SK-N-SH treated with all-trans-retinoic acid at 6 μM for 48 hours (cell line): ENCODE measurements around the gene FAM217B.

Source experiments
- ATAC-seq: fragments of 200-7000 bp; cut with Tn5 transposase; 3 replicates; pipeline ENCODE4 v1.9.1; 2020; ENCODE audit warnings: mild to moderate bottlenecking, moderate library complexity
- ARNTL ChIP-seq: fragments of 450-650 bp; formaldehyde crosslinking; IDR thresholded peaks from 2 replicates; pipeline ENCODE4 v1.5.0; 2020; ENCODE audit warnings: low read depth, mild to moderate bottlenecking, moderate library complexity, borderline replicate concordance
- BACH2 ChIP-seq: fragments of 250-450 bp; sonication (Bioruptor Pico); IDR thresholded peaks from 2 replicates; pipeline ENCODE4 v1.9.0; 2021; ENCODE audit warnings: mild to moderate bottlenecking, borderline replicate concordance
- CSDC2 ChIP-seq: fragments of 250-450 bp; sonication (Bioruptor Pico); IDR thresholded peaks from 2 replicates; pipeline ENCODE4 v1.5.0; 2020; ENCODE audit warnings: mild to moderate bottlenecking, moderate library complexity
- ESRRG ChIP-seq: fragments of 250-450 bp; sonication (Bioruptor Pico); IDR thresholded peaks from 2 replicates; pipeline ENCODE4 v1.6.1; 2021; ENCODE audit warnings: mild to moderate bottlenecking
- GLIS3 ChIP-seq: fragments of 250-450 bp; sonication (Bioruptor Pico); IDR thresholded peaks from 2 replicates; pipeline ENCODE4 v1.5.0; 2020; ENCODE audit warnings: mild to moderate bottlenecking, moderate library complexity
- ISL1 ChIP-seq: fragments of 250-450 bp; sonication (Bioruptor Pico); IDR thresholded peaks from 2 replicates; pipeline ENCODE4 v2.1.2; 2022; ENCODE audit warnings: mild to moderate bottlenecking, moderate library complexity
- OSR1 ChIP-seq: fragments of 250-450 bp; sonication (Bioruptor Pico); IDR thresholded peaks from 2 replicates; pipeline ENCODE4 v1.8.0; 2022; ENCODE audit warnings: moderate library complexity, mild to moderate bottlenecking, inconsistent platforms
- PPARA ChIP-seq: fragments of 250-450 bp; sonication (Bioruptor Pico); IDR thresholded peaks from 2 replicates; pipeline ENCODE4 v1.5.0; 2020; ENCODE audit warnings: mild to moderate bottlenecking, borderline replicate concordance
- RARB ChIP-seq: fragments of 250-450 bp; sonication (Bioruptor Pico); IDR thresholded peaks from 2 replicates; pipeline ENCODE4 v1.8.0; 2021; ENCODE audit warnings: mild to moderate bottlenecking, moderate library complexity
- SNAI2 ChIP-seq: fragments of 250-450 bp; sonication (Bioruptor Pico); IDR thresholded peaks from 2 replicates; pipeline ENCODE4 v1.5.0; 2020; ENCODE audit warnings: mild to moderate bottlenecking, moderate library complexity
- TCF4 ChIP-seq: fragments of 250-450 bp; sonication (Bioruptor Pico); IDR thresholded peaks from 2 replicates; pipeline ENCODE4 v1.8.0; 2021; ENCODE audit warnings: mild to moderate bottlenecking, moderate library complexity, borderline replicate concordance
- TOX ChIP-seq: fragments of 250-450 bp; sonication (Bioruptor Pico); IDR thresholded peaks from 2 replicates; pipeline ENCODE4 v1.8.0; 2021; ENCODE audit warnings: mild to moderate bottlenecking, moderate library complexity, borderline replicate concordance
- ZFP3 ChIP-seq: fragments of 250-450 bp; sonication (Bioruptor Pico); IDR thresholded peaks from 2 replicates; pipeline ENCODE4 v1.5.0; 2020; ENCODE audit warnings: mild to moderate bottlenecking, moderate library complexity
- ZFP30 ChIP-seq: fragments of 450-650 bp; formaldehyde crosslinking; IDR thresholded peaks from 2 replicates; pipeline ENCODE4 v1.5.0; 2022; ENCODE audit warnings: mild to moderate bottlenecking, moderate library complexity
- ZNF565 ChIP-seq: fragments of 450-650 bp; formaldehyde crosslinking; conservative IDR thresholded peaks from 2 replicates; pipeline ENCODE4 v1.5.0; 2020; ENCODE audit warnings: low read depth, mild to moderate bottlenecking, moderate library complexity
- ZNF70 ChIP-seq: fragments of 450-650 bp; formaldehyde crosslinking; IDR thresholded peaks from 2 replicates; pipeline ENCODE4 v1.5.0; 2020; ENCODE audit warnings: mild to moderate bottlenecking, moderate library complexity
- TF ChIP-seq, protein P1 (sequence below): fragments of 250-450 bp; sonication (Bioruptor Pico); IDR thresholded peaks from 2 replicates; pipeline ENCODE4 v1.5.1; 2021; ENCODE audit warnings: mild to moderate bottlenecking, moderate library complexity
- TF ChIP-seq, protein P2 (sequence below): fragments of 250-450 bp; sonication (Bioruptor Pico); IDR thresholded peaks from 2 replicates; pipeline ENCODE4 v1.5.1; 2020; ENCODE audit warnings: low read depth, mild to moderate bottlenecking, moderate library complexity
- TF ChIP-seq, protein P3 (sequence below): fragments of 250-450 bp; sonication (Bioruptor Pico); IDR thresholded peaks from 2 replicates; pipeline ENCODE4 v1.8.0; 2020; ENCODE audit warnings: mild to moderate bottlenecking, moderate library complexity, borderline replicate concordance
- TF ChIP-seq, protein P4 (sequence below): fragments of 250-450 bp; sonication (Bioruptor Pico); IDR thresholded peaks from 2 replicates; pipeline ENCODE4 v1.5.0; 2020; ENCODE audit warnings: mild to moderate bottlenecking, moderate library complexity

The FAM217B gene

DNA sequence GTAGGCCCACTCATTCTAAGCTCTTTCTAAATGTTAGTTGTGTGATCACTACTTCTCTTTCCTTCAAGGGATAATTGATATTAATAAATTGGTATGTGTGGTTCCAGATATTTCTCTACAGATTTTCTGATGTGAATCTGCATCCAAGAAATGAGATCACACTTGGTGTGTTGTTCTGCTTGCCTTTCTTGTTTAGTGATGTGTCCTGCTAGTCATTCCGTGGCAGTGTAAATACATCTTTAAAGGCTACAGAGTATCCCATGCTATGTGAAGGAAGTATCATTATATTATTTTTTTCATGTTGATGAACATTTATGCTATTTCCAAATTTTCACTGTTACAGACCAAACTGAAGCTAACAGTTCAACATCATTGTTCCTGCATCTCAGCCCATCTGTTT is 31.2 kb downstream of the FAM217B start:
- TF ChIP-seq, protein P1, sequence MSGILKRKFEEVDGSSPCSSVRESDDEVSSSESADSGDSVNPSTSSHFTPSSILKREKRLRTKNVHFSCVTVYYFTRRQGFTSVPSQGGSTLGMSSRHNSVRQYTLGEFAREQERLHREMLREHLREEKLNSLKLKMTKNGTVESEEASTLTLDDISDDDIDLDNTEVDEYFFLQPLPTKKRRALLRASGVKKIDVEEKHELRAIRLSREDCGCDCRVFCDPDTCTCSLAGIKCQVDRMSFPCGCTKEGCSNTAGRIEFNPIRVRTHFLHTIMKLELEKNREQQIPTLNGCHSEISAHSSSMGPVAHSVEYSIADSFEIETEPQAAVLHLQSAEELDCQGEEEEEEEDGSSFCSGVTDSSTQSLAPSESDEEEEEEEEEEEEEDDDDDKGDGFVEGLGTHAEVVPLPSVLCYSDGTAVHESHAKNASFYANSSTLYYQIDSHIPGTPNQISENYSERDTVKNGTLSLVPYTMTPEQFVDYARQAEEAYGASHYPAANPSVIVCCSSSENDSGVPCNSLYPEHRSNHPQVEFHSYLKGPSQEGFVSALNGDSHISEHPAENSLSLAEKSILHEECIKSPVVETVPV (CRISPR knock-in tag): no peak
- ATAC-seq: no peak

DNA sequence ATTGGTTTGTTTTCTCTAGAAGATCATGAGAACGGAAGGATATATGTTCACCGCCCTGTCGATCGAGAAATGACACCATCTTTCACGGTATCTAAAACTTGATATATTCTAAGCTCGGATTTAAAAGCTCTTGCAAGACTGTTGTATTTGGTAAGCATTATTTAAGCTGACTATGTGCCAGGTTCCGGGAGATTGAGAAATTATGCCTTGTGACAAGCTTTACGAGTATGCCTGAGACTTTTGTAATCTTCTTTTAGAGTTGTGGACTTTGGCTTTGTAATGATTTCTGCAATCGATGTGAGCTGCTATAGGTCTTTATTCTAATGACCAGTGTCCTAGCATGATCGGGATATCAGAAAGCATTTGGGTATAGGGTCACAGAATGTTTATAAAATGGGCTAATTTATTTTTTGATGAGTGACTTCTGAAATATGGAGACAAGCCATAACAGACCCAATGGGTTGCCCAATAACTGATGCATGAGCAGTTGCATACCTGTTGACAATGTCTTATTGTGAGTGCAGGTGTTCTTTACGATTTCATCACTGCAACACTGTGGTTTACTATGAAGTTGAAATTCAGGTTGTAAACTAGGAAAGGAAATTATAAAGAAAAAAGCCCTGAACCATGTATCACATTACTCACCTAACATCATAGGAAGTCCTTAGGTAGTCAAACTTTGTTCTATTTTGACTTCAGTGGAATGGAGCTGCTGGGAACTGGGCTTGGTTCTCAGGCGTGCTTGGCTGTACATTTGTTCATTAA is 32.0 kb downstream of the FAM217B start:
- ATAC-seq: no peak

DNA sequence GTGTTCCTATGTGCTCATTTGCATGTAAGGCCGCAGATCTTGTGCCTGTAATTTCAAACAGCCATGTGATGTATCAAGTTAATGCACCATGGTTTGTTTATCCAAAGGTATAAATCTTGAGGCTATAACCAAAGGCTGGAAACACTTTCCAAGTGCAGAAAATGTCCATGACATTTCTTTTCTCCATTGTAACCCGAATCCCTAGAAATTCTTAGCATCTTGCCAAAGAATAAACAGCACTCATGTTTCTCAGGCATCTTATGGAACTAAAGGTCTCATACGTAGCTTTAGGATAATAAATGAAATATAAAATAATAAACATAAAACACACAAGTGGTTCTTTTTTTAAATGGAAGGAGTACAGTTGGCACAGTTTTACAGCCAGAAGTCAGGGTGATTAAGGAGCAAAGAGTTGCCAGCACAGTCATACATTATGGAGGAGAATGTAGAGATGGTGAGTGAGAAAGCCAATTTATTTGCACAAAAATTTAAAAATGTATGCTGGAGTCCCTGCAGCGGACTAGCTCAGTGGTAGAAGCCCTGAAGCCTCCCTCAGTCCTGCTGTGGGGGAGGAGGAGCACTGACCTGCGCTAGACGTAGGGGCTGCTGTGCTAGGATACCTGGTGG is 36.1 kb downstream of the FAM217B start:
- no peak for ATAC-seq
- TF ChIP-seq, protein P2, sequence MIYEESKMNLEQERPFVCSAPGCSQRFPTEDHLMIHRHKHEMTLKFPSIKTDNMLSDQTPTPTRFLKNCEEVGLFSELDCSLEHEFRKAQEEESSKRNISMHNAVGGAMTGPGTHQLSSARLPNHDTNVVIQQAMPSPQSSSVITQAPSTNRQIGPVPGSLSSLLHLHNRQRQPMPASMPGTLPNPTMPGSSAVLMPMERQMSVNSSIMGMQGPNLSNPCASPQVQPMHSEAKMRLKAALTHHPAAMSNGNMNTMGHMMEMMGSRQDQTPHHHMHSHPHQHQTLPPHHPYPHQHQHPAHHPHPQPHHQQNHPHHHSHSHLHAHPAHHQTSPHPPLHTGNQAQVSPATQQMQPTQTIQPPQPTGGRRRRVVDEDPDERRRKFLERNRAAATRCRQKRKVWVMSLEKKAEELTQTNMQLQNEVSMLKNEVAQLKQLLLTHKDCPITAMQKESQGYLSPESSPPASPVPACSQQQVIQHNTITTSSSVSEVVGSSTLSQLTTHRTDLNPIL (CRISPR knock-in tag): no peak
- TF ChIP-seq PPARA (CRISPR knock-in tag) (no peak), SNAI2 (CRISPR knock-in tag) (no peak), ZFP3 (CRISPR knock-in tag) (no peak), ZFP30 (no peak), ESRRG (no peak), ZNF70 (CRISPR knock-in tag) (no peak), GLIS3 (CRISPR knock-in tag) (no peak), RARB (CRISPR knock-in tag) (no peak), OSR1 (no peak), ZNF565 (CRISPR knock-in tag) (no peak), CSDC2 (no peak), ARNTL (CRISPR knock-in tag) (no peak)
- TF ChIP-seq, protein P3, sequence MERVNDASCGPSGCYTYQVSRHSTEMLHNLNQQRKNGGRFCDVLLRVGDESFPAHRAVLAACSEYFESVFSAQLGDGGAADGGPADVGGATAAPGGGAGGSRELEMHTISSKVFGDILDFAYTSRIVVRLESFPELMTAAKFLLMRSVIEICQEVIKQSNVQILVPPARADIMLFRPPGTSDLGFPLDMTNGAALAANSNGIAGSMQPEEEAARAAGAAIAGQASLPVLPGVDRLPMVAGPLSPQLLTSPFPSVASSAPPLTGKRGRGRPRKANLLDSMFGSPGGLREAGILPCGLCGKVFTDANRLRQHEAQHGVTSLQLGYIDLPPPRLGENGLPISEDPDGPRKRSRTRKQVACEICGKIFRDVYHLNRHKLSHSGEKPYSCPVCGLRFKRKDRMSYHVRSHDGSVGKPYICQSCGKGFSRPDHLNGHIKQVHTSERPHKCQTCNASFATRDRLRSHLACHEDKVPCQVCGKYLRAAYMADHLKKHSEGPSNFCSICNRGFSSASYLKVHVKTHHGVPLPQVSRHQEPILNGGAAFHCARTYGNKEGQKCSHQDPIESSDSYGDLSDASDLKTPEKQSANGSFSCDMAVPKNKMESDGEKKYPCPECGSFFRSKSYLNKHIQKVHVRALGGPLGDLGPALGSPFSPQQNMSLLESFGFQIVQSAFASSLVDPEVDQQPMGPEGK: no peak
- TF ChIP-seq, protein P1 (CRISPR knock-in tag): no peak

More for the DNA sequence above, 32.0 kb downstream of the FAM217B start:
- no peak for TF ChIP-seq GLIS3 (CRISPR knock-in tag)
- TF ChIP-seq OSR1: no peak
- TF ChIP-seq TOX (CRISPR knock-in tag): no peak
- no peak for TF ChIP-seq TCF4 (CRISPR knock-in tag)
- TF ChIP-seq ESRRG: no peak
- no peak for TF ChIP-seq ZFP3 (CRISPR knock-in tag)
- TF ChIP-seq ISL1 (CRISPR knock-in tag): no peak
- no peak for TF ChIP-seq ZFP30
- TF ChIP-seq PPARA (CRISPR knock-in tag): no peak
- TF ChIP-seq BACH2 (CRISPR knock-in tag): no peak
- TF ChIP-seq, protein P4, sequence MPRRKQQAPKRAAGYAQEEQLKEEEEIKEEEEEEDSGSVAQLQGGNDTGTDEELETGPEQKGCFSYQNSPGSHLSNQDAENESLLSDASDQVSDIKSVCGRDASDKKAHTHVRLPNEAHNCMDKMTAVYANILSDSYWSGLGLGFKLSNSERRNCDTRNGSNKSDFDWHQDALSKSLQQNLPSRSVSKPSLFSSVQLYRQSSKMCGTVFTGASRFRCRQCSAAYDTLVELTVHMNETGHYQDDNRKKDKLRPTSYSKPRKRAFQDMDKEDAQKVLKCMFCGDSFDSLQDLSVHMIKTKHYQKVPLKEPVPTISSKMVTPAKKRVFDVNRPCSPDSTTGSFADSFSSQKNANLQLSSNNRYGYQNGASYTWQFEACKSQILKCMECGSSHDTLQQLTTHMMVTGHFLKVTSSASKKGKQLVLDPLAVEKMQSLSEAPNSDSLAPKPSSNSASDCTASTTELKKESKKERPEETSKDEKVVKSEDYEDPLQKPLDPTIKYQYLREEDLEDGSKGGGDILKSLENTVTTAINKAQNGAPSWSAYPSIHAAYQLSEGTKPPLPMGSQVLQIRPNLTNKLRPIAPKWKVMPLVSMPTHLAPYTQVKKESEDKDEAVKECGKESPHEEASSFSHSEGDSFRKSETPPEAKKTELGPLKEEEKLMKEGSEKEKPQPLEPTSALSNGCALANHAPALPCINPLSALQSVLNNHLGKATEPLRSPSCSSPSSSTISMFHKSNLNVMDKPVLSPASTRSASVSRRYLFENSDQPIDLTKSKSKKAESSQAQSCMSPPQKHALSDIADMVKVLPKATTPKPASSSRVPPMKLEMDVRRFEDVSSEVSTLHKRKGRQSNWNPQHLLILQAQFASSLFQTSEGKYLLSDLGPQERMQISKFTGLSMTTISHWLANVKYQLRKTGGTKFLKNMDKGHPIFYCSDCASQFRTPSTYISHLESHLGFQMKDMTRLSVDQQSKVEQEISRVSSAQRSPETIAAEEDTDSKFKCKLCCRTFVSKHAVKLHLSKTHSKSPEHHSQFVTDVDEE: no peak
- no peak for TF ChIP-seq ARNTL (CRISPR knock-in tag)
